HG02610 (cell line): ENCODE measurements around the gene MCM3AP.
"Not testable (repeated sequence)": the region's sequence is repeated elsewhere in the genome, so short reads cannot be mapped to it uniquely, and the experiment has no call there.

Source experiments
- ATAC-seq: cut with Tn5 transposase; IDR thresholded peaks from one replicate; pipeline ENCODE4 v1.9.1; 2021; ENCODE audit warnings: mild to moderate bottlenecking, moderate library complexity; ENCODE audit not compliant: unreplicated experiment

The MCM3AP gene

DNA sequence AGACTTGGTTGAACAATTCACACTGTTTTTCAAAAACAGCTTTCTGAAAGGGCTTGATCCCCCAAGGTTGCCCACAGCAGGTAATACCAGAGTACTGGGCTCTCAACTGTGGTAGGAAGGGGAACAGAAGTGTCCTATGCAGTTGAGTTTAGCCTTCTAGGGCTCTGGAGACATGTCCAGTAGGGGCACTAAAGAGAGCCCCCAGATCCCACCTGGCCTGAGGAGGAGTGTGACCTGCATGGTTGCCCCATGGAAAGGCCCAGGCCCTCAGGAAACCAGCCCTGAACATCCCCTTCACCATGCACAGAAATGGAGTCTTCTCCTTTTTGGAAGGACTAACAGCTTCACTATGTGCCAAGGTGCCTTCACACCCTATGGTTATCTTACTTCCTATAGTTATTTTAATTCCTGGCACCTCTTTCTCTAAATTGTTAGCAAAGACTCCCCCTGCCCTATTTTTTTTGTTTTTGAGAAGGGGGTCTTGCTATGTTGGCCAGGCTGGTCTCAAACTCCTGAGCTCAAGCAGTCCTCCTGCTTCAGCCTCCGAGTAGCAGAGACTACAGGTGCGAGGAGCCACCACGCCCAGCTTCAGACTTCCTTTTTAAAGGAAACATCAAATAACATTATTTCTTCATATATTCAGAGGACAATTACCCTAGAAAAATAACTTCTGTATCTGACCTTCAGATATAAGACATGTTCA lies 40.0 kb downstream of the MCM3AP start:
- no peak for ATAC-seq

DNA sequence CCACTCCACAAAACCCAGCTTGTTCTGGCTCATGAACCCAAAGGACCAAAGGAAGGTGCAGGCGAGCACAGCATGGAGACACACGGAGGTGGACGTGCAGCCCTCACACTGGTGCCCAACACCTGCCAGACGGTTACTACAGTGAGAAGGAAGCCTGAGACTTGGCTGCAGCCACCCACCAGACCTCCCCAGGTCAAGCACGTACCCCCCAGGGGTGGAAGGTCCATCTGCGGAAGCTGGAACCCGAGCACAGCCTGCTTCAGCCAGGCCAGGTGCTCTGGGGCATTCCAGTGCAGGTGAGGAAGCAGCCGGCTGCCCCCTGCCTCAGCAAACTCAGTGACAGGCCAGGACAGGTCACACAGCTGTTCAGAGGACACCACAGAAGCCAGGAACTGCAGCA lies 40.8 kb downstream of the MCM3AP start:
- no peak for ATAC-seq

DNA sequence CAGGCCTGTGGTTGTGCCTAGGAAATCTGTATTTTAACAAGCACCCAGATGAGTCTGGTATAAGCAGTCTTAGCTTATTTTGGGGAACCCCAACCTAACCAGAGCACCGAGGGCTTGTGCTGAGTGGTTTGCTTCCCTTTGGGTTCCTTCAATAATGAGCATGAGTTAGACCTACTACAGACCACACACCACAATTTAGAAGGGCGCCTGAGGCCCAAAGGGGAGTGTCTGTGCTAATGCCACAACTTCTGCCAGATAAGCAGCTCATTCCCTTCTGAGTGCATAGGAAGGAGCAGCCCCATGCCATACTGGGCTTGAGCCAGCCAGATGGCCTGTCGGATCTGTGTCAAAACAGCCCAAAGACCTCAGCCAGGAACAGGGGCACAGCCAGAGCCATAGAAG lies 41.5 kb downstream of the MCM3AP start:
- ATAC-seq, result no peak

DNA sequence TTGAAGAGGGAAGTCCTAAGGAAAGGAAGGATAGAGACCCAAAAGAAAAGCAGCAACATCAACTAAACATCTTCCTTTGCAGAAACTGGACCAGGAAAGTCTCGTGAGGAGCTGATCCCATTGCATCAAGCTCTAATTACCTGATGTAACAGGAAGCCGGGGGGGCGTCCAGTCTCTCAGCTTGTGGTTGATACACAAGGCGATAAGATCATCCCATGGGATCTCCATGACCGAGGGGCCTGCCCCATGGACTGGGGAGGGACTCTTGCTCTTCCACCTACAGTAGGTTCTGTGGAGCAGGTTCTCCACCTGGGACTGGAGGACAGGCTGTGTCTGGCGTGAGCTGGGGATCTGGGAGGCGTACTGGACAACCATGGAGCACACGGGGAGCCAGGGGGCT lies 42.1 kb downstream of the MCM3AP start:
- ATAC-seq, result no peak

DNA sequence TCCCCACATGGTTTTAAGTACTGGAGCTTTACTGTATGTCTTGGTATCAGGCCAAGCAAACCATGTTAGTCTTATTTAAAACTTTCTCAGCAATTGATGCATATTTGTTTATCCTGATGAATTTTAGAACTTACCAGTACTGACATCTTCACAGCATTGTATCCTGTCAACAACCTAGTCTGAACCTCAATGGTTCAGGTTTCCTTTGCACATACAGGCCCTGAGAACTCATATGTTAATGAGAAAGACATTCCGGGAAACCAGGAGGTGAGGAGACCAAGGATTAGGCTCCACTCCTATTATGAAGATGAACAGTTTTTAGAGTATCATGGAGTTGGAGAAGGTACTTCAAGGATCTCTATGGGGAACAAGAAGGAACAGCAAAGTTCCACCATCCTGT lies 43.8 kb downstream of the MCM3AP start:
- ATAC-seq, result not testable (repeated sequence)

DNA sequence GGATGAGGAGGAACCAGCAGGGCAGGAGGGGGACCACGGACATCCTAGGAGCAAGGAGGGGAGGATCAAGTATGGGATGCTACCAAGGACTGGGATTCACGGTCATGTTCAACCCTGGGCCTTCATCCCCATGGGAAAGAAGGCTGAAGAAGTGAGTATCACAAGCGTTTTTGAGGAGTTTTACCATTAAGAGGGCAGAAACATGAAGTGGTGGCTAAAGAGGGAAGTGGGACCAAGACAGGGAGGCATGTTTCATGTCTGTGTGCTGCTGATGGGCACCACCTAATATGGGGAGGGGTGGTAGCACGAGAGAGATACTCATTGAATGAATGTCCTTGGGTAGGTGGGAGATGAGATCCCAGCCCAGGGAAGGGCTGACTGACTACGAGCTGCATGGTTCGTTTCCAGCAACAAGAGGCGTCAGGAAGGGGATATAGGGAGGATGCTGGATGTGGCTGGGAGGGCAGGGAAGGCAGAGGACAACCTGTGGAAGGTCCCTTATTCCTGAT lies 45.5 kb downstream of the MCM3AP start:
- ATAC-seq, result no peak

DNA sequence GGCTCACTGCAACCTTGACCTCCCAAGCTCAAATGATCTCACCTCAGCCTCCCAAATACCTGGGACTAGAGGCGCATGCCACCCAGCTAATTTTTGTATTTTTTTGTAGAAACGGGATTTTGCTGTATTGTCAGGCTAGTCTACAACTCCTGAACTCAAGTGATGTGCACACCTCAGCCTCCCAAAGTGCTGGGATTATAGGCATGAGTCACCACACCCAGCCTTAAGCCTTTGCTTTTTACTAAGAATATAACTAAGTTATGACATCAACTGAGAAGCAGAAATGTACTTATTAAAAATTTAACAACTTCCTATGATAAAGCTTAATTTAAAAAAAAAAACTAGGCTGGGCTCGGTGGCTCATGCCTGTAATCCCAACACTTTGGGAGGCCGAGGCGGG lies 47.9 kb downstream of the MCM3AP start:
- ATAC-seq, result no peak

DNA sequence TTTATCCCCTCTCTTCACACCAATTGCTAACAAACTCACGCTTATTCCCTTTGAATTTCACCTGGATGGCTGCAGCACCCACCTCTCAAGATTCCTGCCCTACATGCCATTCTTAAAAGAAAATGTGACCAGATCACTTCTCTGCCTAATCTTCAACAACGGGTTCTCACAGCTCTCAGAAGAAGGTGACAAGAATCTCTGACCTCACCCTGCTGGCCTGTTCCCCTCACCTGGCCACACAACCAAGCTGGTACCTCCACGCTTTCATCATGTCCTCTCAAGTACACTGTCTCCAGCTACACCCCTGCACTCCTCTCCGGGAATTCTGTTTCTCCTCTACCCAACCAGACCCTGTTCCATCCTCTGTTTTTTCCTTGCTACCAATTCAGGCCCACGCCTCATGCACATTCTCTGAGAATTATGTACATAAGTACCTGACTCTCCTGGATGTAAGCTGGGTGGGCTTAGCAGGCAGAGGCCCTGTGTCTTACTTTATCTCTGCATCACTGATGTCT lies 50.9 kb downstream of the MCM3AP start:
- no peak for ATAC-seq

DNA sequence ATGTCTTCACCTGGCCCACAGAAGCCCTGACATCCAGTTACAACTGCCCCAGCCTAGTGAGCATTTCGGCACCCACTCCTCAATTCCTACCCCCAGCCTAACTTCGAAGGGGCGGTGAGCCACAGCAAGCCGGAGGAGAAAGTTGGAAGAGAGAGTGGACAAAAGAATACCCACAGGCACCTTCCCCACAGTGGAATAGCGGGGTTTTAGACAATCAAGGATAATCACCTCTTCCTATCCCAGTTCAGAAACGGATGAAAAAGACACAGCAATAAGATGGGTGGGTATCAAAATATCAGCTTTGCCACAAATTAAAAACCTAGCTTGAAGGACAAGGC lies 55.5 kb downstream of the MCM3AP start:
- ATAC-seq, result no peak

DNA sequence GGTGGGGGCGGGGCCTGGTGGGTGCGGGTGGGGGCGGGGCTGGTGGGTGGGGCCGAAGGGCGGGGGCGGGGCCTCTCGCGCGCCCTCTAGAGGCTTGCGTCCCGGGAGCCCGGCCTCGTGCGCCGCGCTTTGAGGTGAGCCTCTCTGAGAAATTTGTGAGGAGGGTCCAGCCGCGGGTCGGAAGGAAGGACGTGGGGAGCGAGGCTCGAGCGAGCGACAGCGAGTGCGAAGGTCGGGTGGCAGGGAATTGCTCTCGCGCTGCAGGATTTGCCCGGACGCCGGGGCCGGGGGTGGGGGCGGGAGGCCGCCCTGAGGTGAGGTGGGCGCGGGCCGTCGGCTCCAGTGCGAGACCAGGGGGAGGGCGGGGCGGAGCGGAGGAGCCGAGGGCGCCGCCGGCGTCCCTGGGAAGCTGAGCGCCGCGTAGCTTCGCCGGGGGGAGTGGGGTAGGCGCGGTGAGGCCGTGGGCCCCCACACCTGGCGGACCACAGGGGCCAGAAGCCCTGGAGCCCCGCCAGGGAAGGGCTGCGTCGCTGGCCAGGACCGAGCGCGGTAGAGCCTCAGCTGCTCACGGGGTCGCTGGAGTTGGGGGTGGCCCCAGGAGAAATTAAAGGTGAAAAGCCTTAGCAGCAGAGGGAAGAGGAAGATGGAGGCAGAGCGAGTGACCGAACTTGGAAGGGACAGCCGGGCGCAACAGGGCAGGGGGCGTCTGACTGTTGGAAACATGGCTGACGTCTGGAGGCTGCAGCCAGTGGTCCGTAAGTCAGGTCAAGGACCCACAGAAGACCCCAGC lies 56.1 kb downstream of the MCM3AP start:
- ATAC-seq, result peak; percentile 12

DNA sequence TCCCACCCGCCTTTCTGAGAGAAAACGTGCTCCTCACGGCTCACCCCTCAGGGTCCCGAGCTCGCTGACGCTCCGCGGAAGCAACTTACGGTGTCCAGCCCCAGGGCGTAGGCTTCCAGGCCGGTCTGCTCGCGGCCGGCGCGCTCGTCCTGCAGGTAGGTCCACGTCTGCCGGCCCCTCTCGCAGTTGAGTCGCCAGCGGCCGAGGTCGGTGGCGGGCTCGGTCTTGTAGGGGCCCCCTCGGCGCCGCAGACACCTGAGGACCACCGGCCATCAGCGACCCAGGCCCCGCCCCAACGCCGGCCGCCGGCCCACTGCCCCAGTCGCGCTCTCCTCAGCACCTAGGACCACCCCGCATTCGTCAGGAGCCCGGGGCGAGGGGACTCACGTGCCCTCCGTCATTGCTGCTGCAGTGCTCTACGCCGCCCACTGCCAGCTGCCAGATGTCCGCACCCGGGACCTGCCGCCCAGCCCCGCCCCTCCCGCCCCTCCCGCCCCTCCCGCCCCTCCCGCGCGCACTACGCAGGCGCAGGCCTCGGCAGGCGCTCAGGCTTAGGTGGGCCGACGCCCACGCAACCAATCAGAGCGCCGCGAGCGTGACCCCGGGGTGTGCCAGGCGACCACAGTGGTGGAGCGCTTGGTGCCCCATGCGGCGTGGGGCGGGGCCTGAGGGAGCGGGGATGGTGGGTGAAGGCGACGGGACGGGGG lies 56.9 kb downstream of the MCM3AP start, which contains the start of gene LSS:
Gene LSS (minus strand): TSS at position 430 of the 707 bp plus-strand sequence. CDS start 29 bp downstream, at position 401.
- ATAC-seq, result peak; percentile 75

DNA sequence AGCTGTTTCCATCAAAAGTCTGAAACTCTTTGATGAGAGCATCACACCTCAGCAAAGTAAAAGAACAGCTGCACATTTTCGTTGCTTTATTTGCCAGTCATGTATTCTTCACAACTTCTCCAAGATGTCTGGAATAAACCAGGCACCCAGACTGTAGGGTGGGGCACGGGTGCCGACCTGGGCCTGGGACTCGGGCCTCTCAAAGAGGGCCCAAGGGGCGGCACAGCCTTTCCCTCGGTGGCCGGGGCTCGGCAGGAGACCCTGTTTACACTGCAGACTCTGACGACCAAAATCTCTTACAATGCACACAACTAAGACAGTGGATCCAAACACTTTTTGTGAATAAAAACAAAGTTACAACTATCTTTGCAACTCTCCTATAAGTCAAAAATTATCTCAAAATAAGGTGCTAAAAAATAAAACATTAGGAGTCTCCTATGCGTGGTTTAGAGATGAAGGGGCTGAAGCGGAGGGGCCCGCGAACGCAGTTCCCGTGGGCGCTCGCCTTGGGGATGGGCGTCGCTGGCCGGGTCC lies 57.5 kb downstream of the MCM3AP start:
- no peak for ATAC-seq

DNA sequence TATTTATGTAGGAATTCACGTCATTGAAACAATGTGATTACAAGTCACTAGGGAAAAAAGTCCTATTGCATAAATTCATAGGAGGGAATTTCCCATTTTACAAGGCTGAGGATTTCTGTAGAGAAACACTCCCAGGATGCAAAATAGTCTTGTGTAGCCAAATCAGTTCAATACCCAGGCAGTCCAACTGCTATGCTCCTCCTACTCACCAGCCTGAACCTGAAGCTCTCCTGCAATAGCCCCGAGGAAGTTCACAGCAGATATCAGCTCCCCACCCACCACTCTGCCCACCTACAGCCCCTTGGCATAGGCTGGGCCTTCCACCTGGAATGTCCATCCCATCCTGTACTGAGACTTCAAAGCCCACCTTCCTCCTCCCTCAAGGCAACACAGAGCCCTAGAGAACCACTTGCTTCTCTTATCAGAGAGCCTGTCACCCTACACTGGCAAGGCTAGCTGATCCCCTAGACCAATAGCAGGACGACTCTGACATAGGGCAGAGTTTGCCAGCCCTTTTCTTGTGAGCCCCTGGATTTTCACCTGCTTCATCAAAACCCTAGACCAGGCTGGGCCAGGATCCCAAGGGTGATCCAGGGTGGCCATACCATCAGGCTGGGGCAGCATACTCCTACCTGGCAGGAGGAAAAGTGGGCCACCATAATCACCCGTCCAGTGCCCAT lies 58.4 kb downstream of the MCM3AP start:
- ATAC-seq, result peak; percentile 24

DNA sequence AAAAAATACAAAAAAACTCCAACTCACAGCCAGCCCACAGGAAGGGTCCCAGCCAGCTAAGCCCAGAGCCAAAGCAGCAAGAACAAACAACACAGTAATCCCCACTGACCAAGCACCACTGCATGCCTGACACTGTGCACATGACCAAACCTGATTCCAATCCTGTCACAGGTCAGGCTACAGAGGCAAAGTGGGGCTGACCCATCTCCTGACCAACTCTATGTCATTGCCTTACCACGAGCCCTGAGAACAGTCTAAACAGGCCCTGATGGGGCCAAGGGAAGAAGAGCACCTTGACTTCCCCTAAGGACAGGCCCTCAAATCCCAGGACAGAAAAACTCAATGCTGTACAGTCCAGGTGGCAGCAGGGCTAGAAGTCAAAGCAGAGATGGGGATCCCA lies 59.3 kb downstream of the MCM3AP start:
- ATAC-seq, result no peak

DNA sequence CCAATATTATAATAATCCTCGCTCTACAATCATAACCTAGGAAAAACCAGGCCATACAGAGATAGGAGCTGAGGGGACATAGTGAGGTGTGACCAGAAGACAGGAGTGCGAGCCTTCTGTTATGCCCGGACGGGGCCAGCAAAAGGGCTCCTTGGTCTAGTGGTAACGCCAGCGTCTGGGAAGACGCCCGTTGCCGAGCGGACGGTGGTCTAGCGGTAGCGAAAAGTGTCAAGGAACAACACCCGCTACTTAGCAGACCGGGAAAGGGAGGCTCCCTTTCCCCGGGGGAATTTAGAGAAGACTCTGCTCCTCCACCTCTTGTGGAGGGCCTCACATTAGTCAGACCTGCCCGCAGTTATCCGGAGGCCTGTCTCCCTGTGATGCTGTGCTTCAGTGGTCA lies 61.8 kb downstream of the MCM3AP start:
- ATAC-seq, result not testable (repeated sequence)

DNA sequence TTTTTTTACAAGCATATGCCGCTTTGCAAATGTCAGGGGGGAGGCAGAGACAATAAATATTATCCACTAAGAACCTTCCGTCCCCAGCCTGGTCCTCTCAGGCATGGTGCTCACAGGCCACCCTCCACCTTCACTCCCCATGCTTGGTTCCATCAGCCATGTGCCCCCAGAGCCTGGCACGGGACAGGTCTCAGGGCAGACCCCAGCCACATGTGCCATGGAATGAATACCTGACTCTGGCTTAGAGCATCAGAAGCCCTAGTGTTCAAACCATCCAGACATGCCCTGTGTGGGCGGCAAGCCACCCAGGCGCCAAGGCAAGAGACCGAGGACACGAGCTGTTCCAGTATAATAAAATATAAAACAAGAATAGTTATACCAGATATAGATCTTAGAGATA lies 62.2 kb downstream of the MCM3AP start:
- ATAC-seq, result no peak

DNA sequence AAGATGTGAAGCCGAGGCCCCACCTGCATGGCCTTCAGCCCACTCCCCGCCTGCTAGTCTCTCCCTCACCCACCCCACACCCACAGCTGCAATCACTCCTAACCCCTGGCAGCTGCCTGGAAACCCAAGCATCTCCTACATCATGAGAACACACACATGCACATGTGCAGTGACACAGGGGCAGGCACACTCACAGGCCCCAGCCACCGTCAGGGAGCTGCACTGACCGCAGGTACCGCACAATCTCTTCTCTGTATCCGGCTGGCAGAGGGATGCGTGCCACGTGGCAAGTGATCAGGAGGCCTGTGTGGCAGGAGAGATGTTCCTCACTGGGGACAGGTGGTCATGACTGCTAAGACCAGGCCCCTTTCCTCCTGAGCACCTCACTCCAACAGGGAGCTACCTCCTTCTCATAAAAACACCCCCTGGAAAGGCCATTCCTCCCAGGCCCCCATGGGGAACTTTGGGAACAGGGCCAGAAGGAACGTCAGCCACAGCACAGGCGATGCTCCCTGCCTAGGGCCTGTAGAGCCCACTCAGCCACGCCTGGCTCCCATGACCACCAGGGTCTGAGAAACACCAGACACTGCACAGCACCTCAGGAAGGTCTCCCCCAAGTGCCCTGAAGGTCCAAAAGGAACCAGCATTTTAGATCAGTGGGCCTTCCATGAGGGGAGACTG lies 62.8 kb downstream of the MCM3AP start:
- no peak for ATAC-seq

DNA sequence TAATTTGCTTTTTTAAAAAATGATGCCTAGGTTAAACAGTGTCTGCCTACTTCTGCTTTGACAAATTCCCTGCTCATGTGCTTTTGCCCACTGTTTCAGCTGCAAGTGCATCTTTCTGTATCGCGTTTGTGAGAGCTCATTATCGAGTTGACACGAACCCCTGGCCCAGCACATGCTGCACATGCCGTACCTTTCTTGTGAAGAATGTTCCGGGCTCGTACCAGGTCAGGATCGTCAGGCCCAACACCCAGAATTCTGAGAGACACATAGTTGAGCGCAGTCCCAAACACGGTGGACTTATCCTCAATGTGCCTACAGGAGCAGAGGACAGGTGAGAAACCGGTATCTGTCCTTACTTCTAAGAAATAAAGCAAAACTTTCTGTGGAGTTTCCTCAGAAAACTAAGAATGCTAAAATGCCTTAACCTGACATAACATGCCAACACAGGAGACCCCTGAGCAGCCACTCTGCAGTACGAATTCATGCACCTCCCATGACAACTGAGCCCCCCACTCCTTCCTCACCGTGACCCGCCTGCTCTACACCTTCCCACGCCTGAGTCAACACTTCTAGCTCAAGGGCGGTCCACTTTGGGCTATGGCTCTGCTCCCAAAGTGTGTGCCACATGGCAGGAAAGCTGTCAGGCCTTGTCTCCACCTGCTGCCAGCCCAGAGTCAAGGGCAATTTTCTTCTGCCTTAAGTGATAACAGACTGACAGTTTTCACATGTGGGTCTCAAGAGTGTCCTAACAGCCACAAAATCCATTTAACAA lies 63.6 kb downstream of the MCM3AP start:
- no peak for ATAC-seq

DNA sequence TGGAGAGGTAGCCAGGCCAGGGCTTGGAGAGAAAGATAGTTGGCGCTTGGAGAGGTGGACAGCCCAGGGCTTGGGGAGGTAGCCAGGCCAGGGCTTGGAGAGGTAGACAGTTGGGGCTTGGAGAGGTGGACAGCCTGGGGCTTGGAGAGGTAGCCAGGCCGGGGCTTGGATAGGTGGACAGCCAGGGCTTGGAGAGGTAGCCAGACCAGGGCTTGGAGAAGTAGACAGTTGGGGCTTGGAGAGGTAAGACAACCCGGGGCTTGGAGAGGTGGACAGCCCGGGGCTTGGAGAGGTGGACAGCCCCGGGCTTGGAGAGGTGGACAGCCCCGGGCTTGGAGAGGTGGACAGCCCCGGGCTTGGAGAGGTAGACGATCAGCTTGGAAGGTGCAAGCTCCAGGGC lies 64.6 kb downstream of the MCM3AP start:
- no peak for ATAC-seq
